Caco-2 (cell line): ENCODE data around the gene PHETA1. TPM values are rescaled to one million over a fixed set of nuclear protein-coding genes. Genes with fewer than 3 reads are reported as not detected.

ENCODE experiments used
- BruUV-seq: library from RNA; stranded (reverse); fragments of 400-500 nt; replicated peaks from 2 replicates; lab custom pipeline; 2021; lab: Mats Ljungman, UMichigan
- CTCF ChIA-PET: fragments of 300-600 bp; sonication (Branson Sonifier 250); formaldehyde crosslinking; loops from one replicate; lab custom pipeline; 2022; ENCODE audit warnings: antibody characterized with exemption; lab: Charles Lee
- POLR2A ChIA-PET: fragments of 300-600 bp; sonication (Branson Sonifier 250); formaldehyde crosslinking; loops from one replicate; lab custom pipeline; 2022; ENCODE audit warnings: antibody characterized with exemption; lab: Charles Lee
- DNase-seq, 2 experiments: peaks; one replicate each; pipeline versions ENCODE4 v3.0.0 to v3.0.0-alpha.2; 2020 to 2022
- H3K27me3 ChIP-seq: replicated peaks from 2 replicates; pipeline ENCODE4 v1.6.0; 2011; ENCODE audit warnings: low read length; ENCODE audit not compliant: control insufficient read depth, insufficient read depth
- H3K36me3 ChIP-seq: 2 replicates; pipeline ENCODE4 v1.5.1; 2011; ENCODE audit warnings: low read length; ENCODE audit not compliant: control insufficient read depth, insufficient read depth
- H3K4me1 ChIP-seq: fragments of 250-450 bp; sonication (Bioruptor Pico); 2 replicates; pipeline ENCODE4 v1.5.1; 2020; ENCODE audit warnings: mild to moderate bottlenecking
- H3K4me3 ChIP-seq: 2 replicates; pipeline ENCODE4 v1.5.1; 2011; ENCODE audit warnings: low read depth, mild to moderate bottlenecking, control low read depth, low read length
- H3K9me3 ChIP-seq: fragments of 250-450 bp; sonication (Bioruptor Pico); 2 replicates; pipeline ENCODE4 v1.5.1; 2020; ENCODE audit warnings: mild to moderate bottlenecking, moderate library complexity
- H3K27ac Mint-ChIP-seq: one replicate; pipeline ENCODE4 v1.8.0; 2022; ENCODE audit warnings: mixed read lengths; ENCODE audit not compliant: unreplicated experiment
- H3K27me3 Mint-ChIP-seq: one replicate; pipeline ENCODE4 v1.8.0; 2022; ENCODE audit warnings: mixed read lengths; ENCODE audit not compliant: insufficient read depth, unreplicated experiment
- H3K36me3 Mint-ChIP-seq: one replicate; pipeline ENCODE4 v1.8.0; 2022; ENCODE audit warnings: mild to moderate bottlenecking, mixed read lengths; ENCODE audit not compliant: insufficient read depth, unreplicated experiment
- H3K4me1 Mint-ChIP-seq: one replicate; pipeline ENCODE4 v1.8.0; 2022; ENCODE audit warnings: low read depth, mixed read lengths; ENCODE audit not compliant: unreplicated experiment
- H3K4me3 Mint-ChIP-seq: one replicate; pipeline ENCODE4 v1.8.0; 2022; ENCODE audit warnings: mild to moderate bottlenecking, moderate library complexity, mixed read lengths; ENCODE audit not compliant: unreplicated experiment
- H3K9me3 Mint-ChIP-seq: one replicate; pipeline ENCODE4 v1.8.0; 2022; ENCODE audit warnings: mixed read lengths; ENCODE audit not compliant: unreplicated experiment
- CTCF ChIP-seq, 2 experiments: fragments of 200-600 bp in 1 of 2; IDR thresholded peaks; 1 replicate in 1 of 2; 2 replicates in 1 of 2; pipeline versions ENCODE4 v1.5.1 to v1.8.0; 2011 to 2022; ENCODE audit warnings: antibody characterized with exemption in 1 of 2, control low read depth in 1 of 2, inconsistent platforms in 1 of 2, low read depth in 1 of 2, low read length in 1 of 2, mild to moderate bottlenecking in 1 of 2, moderate library complexity in 1 of 2; ENCODE audit not compliant: insufficient read depth in 1 of 2, severe bottlenecking in 1 of 2, unreplicated experiment in 1 of 2
- intact Hi-C: fragments of 100-400 bp; cut with micrococcal nuclease; formaldehyde crosslinking; loops from one replicate; pipeline ENCODE4 v1.10.0; 2022; ENCODE audit not compliant: unreplicated experiment
- total RNA-seq: library from RNA; stranded (reverse); gene quantifications from 2 replicates; pipeline ENCODE4 v1.2.3, GENCODE V29; 2022

PHETA1 gene
- total RNA-seq, 1 experiment from 2014 or later: 14.9 TPM

- Histone ChIP-seq H3K9me3 (no peaks in the 10 kb centered on the region), H3K4me3 (no peak overlapping the region), H3K27me3 (no peaks in the 10 kb centered on the region), H3K36me3 (no peaks in the 10 kb centered on the region), H3K4me1 (no peaks in the 10 kb centered on the region)
- Mint-ChIP-seq H3K27me3 (peaks cover 17% of the 10 kb centered on the region), H3K27ac (no peak overlapping the region), H3K9me3 (no peaks in the 10 kb centered on the region), H3K4me3 (no peak overlapping the region), H3K36me3 (no peaks in the 10 kb centered on the region), H3K4me1 (no peaks in the 10 kb centered on the region)
- TF ChIP-seq CTCF (IDR thresholded peaks at IDR 0.05; ENCODE audit: insufficient read depth in 1 of 2, low read depth in 1 of 2, low read length in 1 of 2, severe bottlenecking in 1 of 2, unreplicated experiment in 1 of 2): no peak
- ChIA-PET CTCF (interaction anchor here (0.6 to 0.7 kb wide), 2 partner anchors 55 to 467 kb away, joined by 3 read pairs; no protein-coding TSS in a partner anchor), POLR2A (no interaction called here)
- no TSS peak for BruUV-seq
- intact Hi-C loops: loop anchor here (1.0 to 5.0 kb wide), 2 partner anchors 288 to 420 kb away; no protein-coding TSS in a partner anchor
- no peak for DNase-seq
Measured at GRCh38 chr12:111312708-111313107, 56.2 kb downstream of the PHETA1 start.

GRCh38 chr12:111312016-111312415 lies 56.9 kb downstream of the PHETA1 start:
- no peaks in the 10 kb centered on the region for H3K4me1 Mint-ChIP-seq
- H3K9me3 Mint-ChIP-seq: no peaks in the 10 kb centered on the region
- H3K27ac Mint-ChIP-seq: no peak overlapping the region
- Histone ChIP-seq H3K9me3 (no peaks in the 10 kb centered on the region), H3K4me3 (no peak overlapping the region), H3K27me3 (no peaks in the 10 kb centered on the region), H3K4me1 (no peaks in the 10 kb centered on the region), H3K36me3 (no peaks in the 10 kb centered on the region)
- DNase-seq: no peak
- POLR2A ChIA-PET: no interaction called here
- CTCF ChIA-PET: no interaction called here
- peaks cover 13% of the 10 kb centered on the region for H3K27me3 Mint-ChIP-seq
- no peak for TF ChIP-seq CTCF (IDR thresholded peaks at IDR 0.05; ENCODE audit: insufficient read depth in 1 of 2, low read depth in 1 of 2, low read length in 1 of 2, severe bottlenecking in 1 of 2, unreplicated experiment in 1 of 2)
- no TSS peak for BruUV-seq
- intact Hi-C loops: loop anchor here (5.0 kb wide), 1 partner anchor 420 kb away; no protein-coding TSS in a partner anchor
- H3K36me3 Mint-ChIP-seq: no peaks in the 10 kb centered on the region
- no peak overlapping the region for H3K4me3 Mint-ChIP-seq

GRCh38 chr12:111311011-111311410 lies 57.9 kb downstream of the PHETA1 start:
- no peaks in the 10 kb centered on the region for H3K36me3 ChIP-seq
- Mint-ChIP-seq H3K27ac (no peak overlapping the region), H3K4me3 (no peak overlapping the region), H3K4me1 (no peaks in the 10 kb centered on the region), H3K36me3 (no peaks in the 10 kb centered on the region), H3K27me3 (peaks cover 8% of the 10 kb centered on the region), H3K9me3 (peaks cover 2% of the 10 kb centered on the region)
- no peak overlapping the region for H3K4me3 ChIP-seq
- intact Hi-C loops: loop anchor here (5.0 kb wide), 1 partner anchor 419 kb away; no protein-coding TSS in a partner anchor
- no peaks in the 10 kb centered on the region for H3K27me3 ChIP-seq
- no TSS peak for BruUV-seq
- DNase-seq: no peak
- POLR2A ChIA-PET: no interaction called here
- no peak for TF ChIP-seq CTCF (IDR thresholded peaks at IDR 0.05; ENCODE audit: insufficient read depth in 1 of 2, low read depth in 1 of 2, low read length in 1 of 2, severe bottlenecking in 1 of 2, unreplicated experiment in 1 of 2)
- no peaks in the 10 kb centered on the region for H3K4me1 ChIP-seq
- CTCF ChIA-PET: no interaction called here
- no peaks in the 10 kb centered on the region for H3K9me3 ChIP-seq

Other genes starting within 250 kb of the PHETA1 start
- gene SH2B3, start 36.8 kb upstream of the PHETA1 start, total RNA-seq: 15.6 and 16.1 TPM in 2 replicates
- gene ATXN2, start 230.2 kb upstream of the PHETA1 start, total RNA-seq: 78.5 and 79.2 TPM in 2 replicates